A549 (cell line): ENCODE measurements around the gene CHRNB2. TPM values are rescaled to one million over a fixed set of nuclear protein-coding genes. Genes with fewer than 3 reads are reported as not detected.

ENCODE experiments used
- ATAC-seq, 2 experiments: fragments of 200-7000 bp in 1 of 2; fragments of >200 bp in 1 of 2; cut with Nextera tagmentation in 1 of 2; cut with Tn5 transposase in 1 of 2; 3 replicates each; pipeline versions ENCODE4 v1.8.0 to v1.9.1; 2018 to 2020; ENCODE audit warnings: mild to moderate bottlenecking in 1 of 2, moderate library complexity in 1 of 2
- CTCF ChIA-PET: fragments of 300-600 bp; sonication (Branson Sonifier 250); formaldehyde crosslinking; extraction: SDS; loops from one replicate; lab custom pipeline; 2021; ENCODE audit warnings: antibody characterized with exemption, inconsistent platforms; lab: Yijun Ruan, JAX
- POLR2A ChIA-PET: fragments of 350-600 bp; formaldehyde crosslinking; extraction: SDS; loops from one replicate; lab custom pipeline; 2021; ENCODE audit warnings: antibody characterized with exemption, inconsistent platforms; lab: Yijun Ruan, JAX
- DNase-seq, 2 experiments: peaks; one replicate each; pipeline versions ENCODE4 v3.0.0 to v3.0.0-alpha.2; 2011 to 2016; ENCODE audit warnings: low read depth in 1 of 2, low spot score in 1 of 2
- FAIRE-seq: peaks from 2 replicates; lab custom pipeline; 2011; peaks lifted over from hg19 to GRCh38; lab: Jason Lieb, UNC
- H3K27ac ChIP-seq, 2 experiments: fragments of >200 bp; sonication (Bioruptor Twin); formaldehyde crosslinking; 3 replicates each; pipeline ENCODE4 v1.5.1; 2016 to 2017
- H3K4me1 ChIP-seq: fragments of >200 bp; sonication (Bioruptor Twin); formaldehyde crosslinking; 3 replicates; pipeline ENCODE4 v1.6.1; 2016
- H3K4me2 ChIP-seq: fragments of >200 bp; sonication (Bioruptor Twin); formaldehyde crosslinking; 3 replicates; pipeline ENCODE4 v1.6.1; 2016
- H3K4me3 ChIP-seq: fragments of >200 bp; sonication (Bioruptor Twin); formaldehyde crosslinking; 3 replicates; pipeline ENCODE4 v1.5.1; 2016
- H3K9me3 ChIP-seq: fragments of >200 bp; sonication (Bioruptor Twin); formaldehyde crosslinking; 3 replicates; pipeline ENCODE4 v1.6.1; 2016
- BCL3 ChIP-seq: fragments of >200 bp; sonication (Bioruptor Twin); formaldehyde crosslinking; IDR thresholded peaks from 3 replicates; pipeline ENCODE4 v1.6.1; 2016
- CEBPB ChIP-seq, 2 experiments: fragments of >200 bp in 1 of 2; sonication (Bioruptor Twin) in 1 of 2; formaldehyde crosslinking in 1 of 2; IDR thresholded peaks; 2 replicates each; pipeline ENCODE4 v1.6.1; 2012 to 2016
- CHD2 ChIP-seq: fragments of 150-350 bp; IDR thresholded peaks from 2 replicates; pipeline ENCODE4 v1.6.1; 2014; ENCODE audit warnings: low read length; ENCODE audit not compliant: partially characterized antibody
- E2F6 ChIP-seq: IDR thresholded peaks from 2 replicates; pipeline ENCODE4 v1.6.1; 2012; ENCODE audit warnings: low read depth, borderline replicate concordance
- EHMT2 ChIP-seq: fragments of 200-600 bp; sonication (generic); IDR thresholded peaks from 2 replicates; pipeline ENCODE4 v1.6.1; 2016; ENCODE audit warnings: antibody characterized with exemption, low read depth, mild to moderate bottlenecking, moderate library complexity
- ELK1 ChIP-seq: fragments of 150-350 bp; IDR thresholded peaks from 2 replicates; pipeline ENCODE4 v1.6.1; 2014; ENCODE audit warnings: low read depth, mild to moderate bottlenecking, low read length
- EP300 ChIP-seq, 2 experiments: fragments of >200 bp; sonication (Bioruptor Twin); formaldehyde crosslinking; IDR thresholded peaks; 2 replicates in 1 of 2; 3 replicates in 1 of 2; pipeline ENCODE4 v1.6.1; 2016 to 2017
- HMGXB4 ChIP-seq: fragments of 250-450 bp; sonication (Bioruptor Pico); IDR thresholded peaks from 2 replicates; pipeline ENCODE4 v1.5.0; 2021; ENCODE audit warnings: mild to moderate bottlenecking, moderate library complexity, borderline replicate concordance
- JUNB ChIP-seq: fragments of >200 bp; sonication (Bioruptor Twin); formaldehyde crosslinking; IDR thresholded peaks from 2 replicates; pipeline ENCODE4 v1.6.1; 2016
- KDM5A ChIP-seq: fragments of 200-600 bp; sonication (generic); IDR thresholded peaks from 2 replicates; pipeline ENCODE4 v1.6.1; 2016; ENCODE audit warnings: antibody characterized with exemption, mild to moderate bottlenecking
- MAZ ChIP-seq: fragments of 150-350 bp; IDR thresholded peaks from 2 replicates; pipeline ENCODE4 v1.6.1; 2014; ENCODE audit warnings: antibody characterized with exemption, low read depth, low read length, borderline replicate concordance
- NR3C1 ChIP-seq: fragments of >200 bp; sonication (Bioruptor Twin); formaldehyde crosslinking; IDR thresholded peaks from 3 replicates; pipeline ENCODE4 v1.6.1; 2017
- PHF8 ChIP-seq: fragments of 200-600 bp; sonication (generic); IDR thresholded peaks from 2 replicates; pipeline ENCODE4 v1.6.1; 2016; ENCODE audit warnings: low read depth, mild to moderate bottlenecking, antibody characterized with exemption, moderate library complexity, borderline replicate concordance
- POLR2A ChIP-seq: IDR thresholded peaks from 2 replicates; pipeline ENCODE4 v1.6.1; 2012; ENCODE audit warnings: mild to moderate bottlenecking, low read length
- RCOR1 ChIP-seq: fragments of 150-350 bp; IDR thresholded peaks from 2 replicates; pipeline ENCODE4 v1.6.1; 2014; ENCODE audit warnings: antibody characterized with exemption, low read length, low read depth
- RFX5 ChIP-seq: fragments of 450-650 bp; IDR thresholded peaks from 2 replicates; pipeline ENCODE4 v1.7.1; 2014; ENCODE audit warnings: antibody characterized with exemption, mild to moderate bottlenecking, moderate library complexity
- SMC3 ChIP-seq: fragments of >200 bp; sonication (Bioruptor Twin); formaldehyde crosslinking; IDR thresholded peaks from 3 replicates; pipeline ENCODE4 v1.6.1; 2018; ENCODE audit warnings: inconsistent platforms
- TFCP2L1 ChIP-seq: fragments of 250-450 bp; sonication (Bioruptor Pico); IDR thresholded peaks from 2 replicates; pipeline ENCODE4 v1.5.0; 2021; ENCODE audit warnings: mild to moderate bottlenecking
- ZFP36 ChIP-seq: fragments of 450-650 bp; IDR thresholded peaks from 2 replicates; pipeline ENCODE4 v1.6.1; 2014; ENCODE audit warnings: borderline replicate concordance; ENCODE audit not compliant: partially characterized antibody
- ZNF302 ChIP-seq: fragments of 250-450 bp; sonication (Bioruptor Pico); IDR thresholded peaks from 2 replicates; pipeline ENCODE4 v1.9.0; 2021; ENCODE audit warnings: inconsistent platforms, mild to moderate bottlenecking, moderate library complexity
- WGBS: methylation state at CpG from one replicate; pipeline ENCODE4 v1.1.6; 2017; ENCODE audit errors: missing lambda C conversion rate; 5-methylcytosine and 5-hydroxymethylcytosine counted together
- polyA plus RNA-seq, 4 experiments: library from polyadenylated mRNA; depleted of rRNA in 3 of 4; stranded (reverse); fragments of >200 nt; fragmentation: RNase III in 1 of 4; extraction: RNeasy Plus Mini Kit Qiagen cat#74134 plus additional on column Dnase treatment in 1 of 4; gene quantifications; 2 replicates in 3 of 4; 3 replicates in 1 of 4; pipeline ENCODE4 v1.2.3, GENCODE V29; 2011 to 2017

The CHRNB2 gene
- polyA plus RNA-seq, 2 of the 4 experiments (the other 2 are of a cell fraction) = 0.21 TPM

GRCh38 chr1:154624746-154625643 is 57.4 kb downstream of the CHRNB2 start:
- ChIA-PET CTCF (interaction anchor here (1.1 to 1.7 kb wide), 4 partner anchors 19 to 321 kb away, joined by 3 to 4 read pairs (median 4); partner anchors contain the start of gene PMVK), POLR2A (no interaction called here)
- Histone ChIP-seq H3K27ac (no peak overlapping the region), H3K9me3 (peaks cover 4% of the 10 kb centered on the region; the same call in 2 of the 3 replicates), H3K4me2 (no peak overlapping the region), H3K4me3 (no peak overlapping the region), H3K4me1 (peaks cover 6% of the 10 kb centered on the region; the same call in 1 of the 3 replicates)
- FAIRE-seq (no peak), DNase-seq (no peak), ATAC-seq (no peak)
- WGBS = 96% methylated on average over 8 of the region's 8 CpGs
- TF ChIP-seq ZNF302 (CRISPR knock-in tag) (no peak), PHF8 (no peak), HMGXB4 (CRISPR knock-in tag) (no peak), E2F6 (no peak), RFX5 (no peak), CHD2 (no peak), MAZ (no peak), KDM5A (no peak), ELK1 (no peak), SMC3 (no peak), POLR2A (no peak), BCL3 (no peak), EHMT2 (no peak), ZFP36 (no peak)

GRCh38 chr1:154626456-154627256 is 59.1 kb downstream of the CHRNB2 start:
- ChIA-PET POLR2A (interaction anchor here (0.6 kb wide), 1 partner anchor 1310 kb away, joined by 3 read pairs; no protein-coding TSS in a partner anchor), CTCF (interaction anchor here (0.6 to 1.7 kb wide), 7 partner anchors 10 to 1459 kb away, joined by 3 to 7 read pairs (median 4); no protein-coding TSS in a partner anchor)
- Histone ChIP-seq H3K4me2 (peak overlapping the region; percentile 92), H3K9me3 (peaks cover 5% of the 10 kb centered on the region; the same call in 2 of the 3 replicates), H3K27ac (peak overlapping the region; percentile 91 to 93), H3K4me3 (peak overlapping the region; percentile 88), H3K4me1 (peaks cover 6% of the 10 kb centered on the region; the same call in 1 of the 3 replicates)
- TF ChIP-seq EP300 (IDR thresholded peaks at IDR 0.05) = no peak
- TF ChIP-seq RCOR1 = no peak
- peak in 1 of 2 experiments; percentile 57; a peak in 2 of 4 replicates for TF ChIP-seq CEBPB (IDR thresholded peaks at IDR 0.05)
- TF ChIP-seq JUNB = no peak
- no peak for TF ChIP-seq TFCP2L1
- TF ChIP-seq NR3C1 = no peak
- ATAC-seq (peak; percentile 25 to 65; a peak in 3 of 6 replicates), FAIRE-seq (no peak), DNase-seq (peak in 1 of 2 experiments; percentile 13)
- WGBS = 42% methylated on average over 9 of the region's 10 CpGs
